Endodermal cell (in vitro differentiated cells): ENCODE data around the gene PABPN1L. TPM values are rescaled to one million over a fixed set of nuclear protein-coding genes. Genes with fewer than 3 reads are reported as not detected.

ENCODE experiments used
- DNase-seq: peaks from one replicate; pipeline ENCODE4 v3.0.0-alpha.2; 2017
- H3K27ac ChIP-seq: 2 replicates; pipeline ENCODE4 v1.5.1; 2013; ENCODE audit warnings: mild to moderate bottlenecking, low read depth, low read length, moderate library complexity
- H3K27me3 ChIP-seq: 2 replicates; pipeline ENCODE4 v1.6.1; 2013; ENCODE audit warnings: mild to moderate bottlenecking, low read length, moderate library complexity; ENCODE audit not compliant: insufficient read depth, control insufficient read depth, poor library complexity, severe bottlenecking
- H3K36me3 ChIP-seq: 2 replicates; pipeline ENCODE4 v1.7.0; 2013; ENCODE audit warnings: mild to moderate bottlenecking, low read length, moderate library complexity; ENCODE audit not compliant: control insufficient read depth, insufficient read depth
- H3K4me1 ChIP-seq: one replicate; pipeline ENCODE4 v1.7.0; 2013; ENCODE audit warnings: low read length; ENCODE audit not compliant: control insufficient read depth, insufficient read depth
- H3K4me3 ChIP-seq: 2 replicates; pipeline ENCODE4 v1.5.1; 2013; ENCODE audit warnings: mild to moderate bottlenecking, low read length, moderate library complexity
- H3K9ac ChIP-seq: 2 replicates; pipeline ENCODE4 v1.6.1; 2013; ENCODE audit warnings: mild to moderate bottlenecking, low read length, moderate library complexity; ENCODE audit not compliant: poor library complexity, severe bottlenecking; ENCODE audit errors: extremely low read depth
- H3K9me3 ChIP-seq: 2 replicates; pipeline ENCODE4 v1.6.1; 2013; ENCODE audit warnings: mild to moderate bottlenecking, low read length, moderate library complexity; ENCODE audit not compliant: control insufficient read depth
- H3K27ac Mint-ChIP-seq: 2 replicates; pipeline ENCODE4 v1.8.0; 2020; ENCODE audit warnings: mixed read lengths
- H3K27me3 Mint-ChIP-seq: 2 replicates; pipeline ENCODE4 v1.8.0; 2021; ENCODE audit warnings: mild to moderate bottlenecking, mixed read lengths; ENCODE audit not compliant: insufficient read depth
- H3K36me3 Mint-ChIP-seq: 2 replicates; pipeline ENCODE4 v1.8.0; 2020; ENCODE audit warnings: low read depth, mixed read lengths
- H3K4me1 Mint-ChIP-seq: 2 replicates; pipeline ENCODE4 v1.8.0; 2020; ENCODE audit warnings: mixed read lengths
- H3K4me3 Mint-ChIP-seq: 2 replicates; pipeline ENCODE4 v1.8.0; 2020; ENCODE audit warnings: mild to moderate bottlenecking, moderate library complexity, mixed read lengths
- H3K9me3 Mint-ChIP-seq: 2 replicates; pipeline ENCODE4 v1.8.0; 2020; ENCODE audit warnings: mild to moderate bottlenecking, mixed read lengths
- WGBS, 2 experiments: methylation state at CpG; one replicate each; pipeline versions ENCODE4 v1.1.5 to v1.1.7; 2013; ENCODE audit warnings: missing lambda C conversion rate in 2 of 2, mixed read lengths in 1 of 2; ENCODE audit not compliant: insufficient coverage in 1 of 2, insufficient read length in 1 of 2; 5-methylcytosine and 5-hydroxymethylcytosine counted together
- total RNA-seq, 2 donors: library from RNA; stranded (reverse); fragmentation: NEBNext Ultra II Directional in 1 of 2; extraction: Animal tissue kit (Norgen Biotek cat#: 25700) in 1 of 2; gene quantifications; 2 replicates in 1 of 2; 3 replicates in 1 of 2; pipeline ENCODE4 v1.2.1, GENCODE V29; 2021
- TF ChIP-seq, protein P1 (sequence below): fragments of 200-600 bp; sonication (generic); conservative IDR thresholded peaks from 2 replicates; pipeline ENCODE4 v1.5.0; 2021; ENCODE audit warnings: antibody characterized with exemption, mild to moderate bottlenecking

PABPN1L gene
- total RNA-seq, 2 donors from 2014 or later = not detected

DNA sequence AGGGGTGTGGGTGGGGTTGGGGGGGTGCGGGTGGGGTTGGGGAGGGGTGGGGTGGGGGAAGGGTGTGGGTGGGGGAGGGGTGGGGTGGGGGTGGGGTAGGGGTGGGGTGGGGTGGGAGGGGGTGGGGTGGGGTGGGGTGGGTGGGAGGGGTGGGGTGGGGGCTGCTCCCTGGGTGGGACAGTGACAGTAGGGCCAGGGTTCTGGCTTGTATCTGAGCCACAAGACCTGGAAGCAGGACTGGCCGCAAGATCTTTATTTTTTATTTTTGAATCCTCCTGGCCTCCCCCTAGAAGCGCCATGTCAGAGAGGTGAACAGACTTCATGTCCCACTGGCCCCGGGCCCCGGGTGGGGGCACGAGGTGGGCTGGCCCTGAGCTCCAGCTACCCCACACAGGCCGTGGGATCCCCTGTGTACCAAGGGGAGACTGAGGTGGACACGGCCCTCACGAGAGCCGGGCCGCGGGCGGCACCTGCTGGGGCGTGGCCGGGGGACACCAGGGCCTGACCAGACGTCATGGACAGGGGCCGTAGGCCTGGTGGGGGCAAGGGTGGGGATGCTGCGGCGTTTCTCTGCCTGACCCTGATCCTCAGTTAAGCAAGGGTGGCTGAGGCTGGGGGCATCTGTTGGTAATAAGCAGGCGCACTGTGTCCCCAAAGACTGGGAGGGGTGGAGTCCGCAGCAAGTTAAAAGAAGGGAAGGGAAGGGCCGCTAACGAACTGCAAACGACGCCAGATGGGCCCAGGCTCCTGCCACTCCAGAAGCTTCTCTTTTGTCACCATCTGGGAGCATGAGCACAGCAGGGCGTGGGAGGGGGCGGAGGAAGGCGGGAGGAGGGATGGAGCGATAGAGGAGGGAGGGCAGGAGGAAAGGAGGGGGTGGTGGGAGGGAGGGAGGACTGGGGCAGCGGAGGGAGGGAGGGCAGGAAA, 22.3 kb upstream of the PABPN1L start:
- no peaks in the 10 kb centered on the region for H3K9me3 Mint-ChIP-seq

DNA sequence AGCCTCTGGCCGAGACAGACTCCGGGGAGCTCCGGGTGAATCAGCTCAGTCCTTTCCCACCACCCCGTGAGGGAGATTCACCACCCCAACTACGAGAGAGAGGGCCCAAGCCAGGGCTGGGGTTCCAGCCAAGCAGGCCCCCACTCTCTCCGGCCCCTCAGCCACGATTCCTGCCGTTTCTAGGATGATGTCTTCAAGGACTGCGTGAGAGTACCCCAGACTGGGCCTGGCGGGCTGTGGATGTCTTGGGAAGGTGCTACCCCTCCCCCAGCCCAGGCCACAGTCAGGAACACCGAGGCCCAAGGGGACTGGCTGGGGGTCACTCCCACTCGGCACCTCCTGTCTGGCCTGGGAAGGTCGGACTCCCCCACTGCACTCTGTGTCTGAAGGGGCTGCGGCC, 21.6 kb upstream of the PABPN1L start:
- Mint-ChIP-seq H3K4me1 (no peaks in the 10 kb centered on the region), H3K4me3 (no peak overlapping the region), H3K9me3 (no peaks in the 10 kb centered on the region), H3K27ac (no peak overlapping the region), H3K36me3 (no peaks in the 10 kb centered on the region), H3K27me3 (no peaks in the 10 kb centered on the region)
- H3K27ac ChIP-seq = no peak overlapping the region
- no peaks in the 10 kb centered on the region for H3K27me3 ChIP-seq
- H3K4me1 ChIP-seq = no peaks in the 10 kb centered on the region
- TF ChIP-seq, protein P1, sequence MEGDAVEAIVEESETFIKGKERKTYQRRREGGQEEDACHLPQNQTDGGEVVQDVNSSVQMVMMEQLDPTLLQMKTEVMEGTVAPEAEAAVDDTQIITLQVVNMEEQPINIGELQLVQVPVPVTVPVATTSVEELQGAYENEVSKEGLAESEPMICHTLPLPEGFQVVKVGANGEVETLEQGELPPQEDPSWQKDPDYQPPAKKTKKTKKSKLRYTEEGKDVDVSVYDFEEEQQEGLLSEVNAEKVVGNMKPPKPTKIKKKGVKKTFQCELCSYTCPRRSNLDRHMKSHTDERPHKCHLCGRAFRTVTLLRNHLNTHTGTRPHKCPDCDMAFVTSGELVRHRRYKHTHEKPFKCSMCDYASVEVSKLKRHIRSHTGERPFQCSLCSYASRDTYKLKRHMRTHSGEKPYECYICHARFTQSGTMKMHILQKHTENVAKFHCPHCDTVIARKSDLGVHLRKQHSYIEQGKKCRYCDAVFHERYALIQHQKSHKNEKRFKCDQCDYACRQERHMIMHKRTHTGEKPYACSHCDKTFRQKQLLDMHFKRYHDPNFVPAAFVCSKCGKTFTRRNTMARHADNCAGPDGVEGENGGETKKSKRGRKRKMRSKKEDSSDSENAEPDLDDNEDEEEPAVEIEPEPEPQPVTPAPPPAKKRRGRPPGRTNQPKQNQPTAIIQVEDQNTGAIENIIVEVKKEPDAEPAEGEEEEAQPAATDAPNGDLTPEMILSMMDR = no peak
- no peak overlapping the region for H3K4me3 ChIP-seq
- 89 to 92% methylated on average over 4 to 13 of the region's 14 CpGs for WGBS, 2 experiments
- H3K9ac ChIP-seq = no peak overlapping the region
- H3K36me3 ChIP-seq = no peaks in the 10 kb centered on the region
- no peaks in the 10 kb centered on the region for H3K9me3 ChIP-seq
- DNase-seq = no peak

More for the DNA sequence above, 22.3 kb upstream of the PABPN1L start:
- TF ChIP-seq, protein P1 = no peak
- 86 to 88% methylated on average over 22 to 26 of the region's 30 CpGs for WGBS, 2 experiments
- H3K4me3 Mint-ChIP-seq = no peak overlapping the region
- no peaks in the 10 kb centered on the region for H3K4me1 Mint-ChIP-seq
- peak overlapping the region; percentile 49 for H3K27ac ChIP-seq
- H3K4me3 ChIP-seq = no peak overlapping the region
- peak; percentile 74 for DNase-seq
- H3K36me3 ChIP-seq = no peaks in the 10 kb centered on the region
- H3K36me3 Mint-ChIP-seq = no peaks in the 10 kb centered on the region
- no peak overlapping the region for H3K27ac Mint-ChIP-seq
- no peaks in the 10 kb centered on the region for H3K9me3 ChIP-seq
- H3K27me3 Mint-ChIP-seq = no peaks in the 10 kb centered on the region
- no peak overlapping the region for H3K9ac ChIP-seq
- H3K27me3 ChIP-seq = no peaks in the 10 kb centered on the region
- H3K4me1 ChIP-seq = no peaks in the 10 kb centered on the region

DNA sequence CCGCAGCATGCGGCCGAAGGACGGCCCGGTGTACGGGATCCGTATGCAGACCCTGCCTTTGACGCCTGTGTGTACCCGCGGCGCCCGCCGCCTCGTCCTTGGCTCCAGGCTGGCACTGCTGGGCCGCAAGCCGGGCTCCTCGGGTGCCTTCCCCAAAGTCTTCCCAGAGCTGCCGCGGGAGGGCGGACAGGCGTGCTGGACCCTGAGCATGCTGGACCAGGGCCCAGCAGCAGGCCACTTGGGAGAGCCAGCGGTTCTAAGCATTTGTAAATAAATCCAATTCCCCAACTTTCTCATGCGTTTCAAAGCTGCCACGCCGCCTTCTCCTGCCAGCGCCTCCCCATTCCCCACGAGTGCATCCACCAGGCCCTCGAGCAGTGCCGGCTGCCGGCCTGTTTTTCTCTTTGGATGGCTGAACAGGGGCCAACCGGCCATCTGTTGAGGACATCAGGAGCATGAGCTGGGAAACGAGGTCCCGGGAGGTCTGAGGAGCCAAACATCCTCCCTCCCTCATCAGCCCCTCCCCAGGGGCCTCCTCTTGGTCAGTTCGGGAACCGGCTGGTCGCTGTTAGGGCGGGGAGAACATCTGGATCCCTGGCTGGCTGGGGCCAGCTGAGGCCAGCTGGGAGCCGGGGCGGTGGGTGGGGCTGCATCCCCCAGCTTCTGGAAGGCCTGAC, 20.5 kb upstream of the PABPN1L start:
- Histone ChIP-seq H3K9me3 (no peaks in the 10 kb centered on the region), H3K9ac (no peak overlapping the region), H3K27me3 (no peaks in the 10 kb centered on the region), H3K4me3 (no peak overlapping the region), H3K4me1 (no peaks in the 10 kb centered on the region), H3K36me3 (no peaks in the 10 kb centered on the region), H3K27ac (peak overlapping the region; percentile 0)
- no peak for DNase-seq
- TF ChIP-seq, protein P1 = no peak
- no peak overlapping the region for H3K4me3 Mint-ChIP-seq
- no peaks in the 10 kb centered on the region for H3K4me1 Mint-ChIP-seq
- H3K27ac Mint-ChIP-seq = peak overlapping the region; percentile 66
- H3K9me3 Mint-ChIP-seq = no peaks in the 10 kb centered on the region
- no peaks in the 10 kb centered on the region for H3K36me3 Mint-ChIP-seq
- WGBS, 2 experiments = 93 to 94% methylated on average over 23 to 39 of the region's 39 CpGs
- H3K27me3 Mint-ChIP-seq = no peaks in the 10 kb centered on the region
